Measurements from ENCODE around the gene SLC31A2. TPM values are rescaled to one million over a fixed set of nuclear protein-coding genes. Genes with fewer than 3 reads are reported as not detected.

Gene SLC31A2
- polyA plus RNA-seq, 1 of the 3 experiments (the other 2 are of a cell fraction), result 6.4 TPM

DNA sequence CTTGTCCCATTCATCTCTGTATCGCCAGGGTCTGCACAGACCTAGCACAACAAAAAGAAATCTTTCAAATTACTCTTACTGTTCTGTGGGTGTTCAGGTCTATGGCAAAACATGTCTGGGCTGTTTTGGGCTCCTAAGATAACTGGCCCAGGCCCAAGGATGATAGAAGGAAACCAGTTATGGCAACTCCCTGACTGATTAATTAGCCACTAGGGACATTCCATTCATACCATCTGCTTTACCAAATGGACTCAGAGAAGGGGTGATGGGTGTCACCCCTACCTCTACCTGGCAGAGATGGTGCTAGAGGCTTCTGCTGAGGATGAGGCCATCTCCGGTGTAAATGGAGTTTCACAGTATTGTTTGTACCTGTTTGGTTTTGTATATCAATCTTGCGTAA lies 1.9 kb downstream of the SLC31A2 start:
- Histone ChIP-seq H3K27ac (ENCODE audit: low read depth in 2 of 2, low read length in 1 of 2) (no peak overlapping the region), H3K9me2 (no peaks in the 10 kb centered on the region), H2AFZ (ENCODE audit: low read depth) (no peak overlapping the region), H3K27me3 (ENCODE audit: insufficient read depth) (no peaks in the 10 kb centered on the region), H3K4me3 (ENCODE audit: low read depth in 2 of 2, low read length in 1 of 2) (no peak overlapping the region), H4K20me1 (ENCODE audit: insufficient read depth) (no peaks in the 10 kb centered on the region), H3K4me1 (ENCODE audit: control insufficient read depth in 1 of 2, insufficient read depth in 2 of 2, low read depth in 1 of 2, low read length in 1 of 2) (peaks cover 0 to 4% of the 10 kb centered on the region in 2 experiments; a peak in 1 of 4 replicates), H3K4me2 (no peak overlapping the region), H3K9me3 (no peaks in the 10 kb centered on the region), H3K9ac (no peak overlapping the region), H3K79me2 (ENCODE audit: insufficient read depth) (no peaks in the 10 kb centered on the region), H3K36me3 (replicated peaks in 1 of 2; ENCODE audit: control insufficient read depth in 1 of 2, insufficient read depth in 2 of 2, low read length in 1 of 2) (no peaks in the 10 kb centered on the region), H3F3A (replicated peaks; ENCODE audit: insufficient read depth) (no peaks in the 10 kb centered on the region)
- POLR2A ChIA-PET, result no interaction called here
- CTCF ChIA-PET, result interaction anchor here (1.5 kb wide), 1 partner anchor 308 kb away, joined by 4 read pairs; no protein-coding TSS in a partner anchor
- TF ChIP-seq, protein P1, sequence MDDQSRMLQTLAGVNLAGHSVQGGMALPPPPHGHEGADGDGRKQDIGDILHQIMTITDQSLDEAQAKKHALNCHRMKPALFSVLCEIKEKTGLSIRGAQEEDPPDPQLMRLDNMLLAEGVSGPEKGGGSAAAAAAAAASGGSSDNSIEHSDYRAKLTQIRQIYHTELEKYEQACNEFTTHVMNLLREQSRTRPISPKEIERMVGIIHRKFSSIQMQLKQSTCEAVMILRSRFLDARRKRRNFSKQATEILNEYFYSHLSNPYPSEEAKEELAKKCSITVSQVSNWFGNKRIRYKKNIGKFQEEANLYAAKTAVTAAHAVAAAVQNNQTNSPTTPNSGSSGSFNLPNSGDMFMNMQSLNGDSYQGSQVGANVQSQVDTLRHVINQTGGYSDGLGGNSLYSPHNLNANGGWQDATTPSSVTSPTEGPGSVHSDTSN (IDR thresholded peaks at IDR 0.05), result peak; percentile 12; the same call in 1 of the 2 replicates
- TF ChIP-seq MEF2A (IDR thresholded peaks at IDR 0.05; ENCODE audit: borderline replicate concordance, low read depth), result no peak
- no peak for DNase-seq
- 95% methylated on average over 3 of the region's 3 CpGs for WGBS (ENCODE audit: low lambda C conversion rate)

GRCh38 chr9:113153599-113153998 lies 2.8 kb downstream of the SLC31A2 start:
- Histone ChIP-seq H2AFZ (ENCODE audit: low read depth) (no peak overlapping the region), H3K79me2 (ENCODE audit: insufficient read depth) (no peaks in the 10 kb centered on the region), H3K4me3 (ENCODE audit: low read depth in 2 of 2, low read length in 1 of 2) (no peak overlapping the region), H3K4me2 (no peak overlapping the region), H3K9me3 (no peaks in the 10 kb centered on the region), H3F3A (replicated peaks; ENCODE audit: insufficient read depth) (no peaks in the 10 kb centered on the region), H3K9me2 (no peaks in the 10 kb centered on the region), H4K20me1 (ENCODE audit: insufficient read depth) (no peaks in the 10 kb centered on the region), H3K36me3 (replicated peaks in 1 of 2; ENCODE audit: control insufficient read depth in 1 of 2, insufficient read depth in 2 of 2, low read length in 1 of 2) (no peaks in the 10 kb centered on the region), H3K27ac (ENCODE audit: low read depth in 2 of 2, low read length in 1 of 2) (no peak overlapping the region), H3K4me1 (ENCODE audit: control insufficient read depth in 1 of 2, insufficient read depth in 2 of 2, low read depth in 1 of 2, low read length in 1 of 2) (peaks cover 0 to 4% of the 10 kb centered on the region in 2 experiments; a peak in 1 of 4 replicates), H3K9ac (no peak overlapping the region), H3K27me3 (ENCODE audit: insufficient read depth) (no peaks in the 10 kb centered on the region)
- POLR2A ChIA-PET, result no interaction called here
- DNase-seq, result no peak
- 83% methylated on average over 3 of the region's 6 CpGs for WGBS (ENCODE audit: low lambda C conversion rate)
- CTCF ChIA-PET, result interaction anchor here (0.6 to 1.5 kb wide), 2 partner anchors 14 to 122 kb away, joined by 3 to 5 read pairs; partner anchors contain the start of gene CDC26
- TF ChIP-seq REST (IDR thresholded peaks at IDR 0.05; ENCODE audit: low read depth, low read length) (no peak), EZH2phosphoT487 (IDR thresholded peaks at IDR 0.05; ENCODE audit: borderline replicate concordance, low read depth) (no peak), RCOR1 (IDR thresholded peaks at IDR 0.05; ENCODE audit: low read length) (no peak), NRF1 (IDR thresholded peaks at IDR 0.05; ENCODE audit: low read depth, low read length) (no peak), GABPA (IDR thresholded peaks at IDR 0.05; ENCODE audit: low read depth) (no peak), USF2 (IDR thresholded peaks at IDR 0.05; ENCODE audit: borderline replicate concordance, low read depth, low read length) (no peak), IRF3 (IDR thresholded peaks at IDR 0.05; ENCODE audit: low read depth, low read length) (no peak), FOXM1 (IDR thresholded peaks at IDR 0.05; ENCODE audit: low read depth) (no peak), SIN3A (IDR thresholded peaks at IDR 0.05; ENCODE audit: borderline replicate concordance, low read depth, low read length) (no peak), EP300 (IDR thresholded peaks at IDR 0.05; ENCODE audit: borderline replicate concordance in 1 of 2, low read depth in 1 of 2, low read length in 1 of 2) (no peak), GATA2 (CRISPR knock-in tag; IDR thresholded peaks at IDR 0.05) (no peak), SMC3 (IDR thresholded peaks at IDR 0.05; ENCODE audit: low read depth, low read length) (no peak), TCF12 (IDR thresholded peaks at IDR 0.05) (no peak), TAF1 (IDR thresholded peaks at IDR 0.05; ENCODE audit: borderline replicate concordance, low read depth, low read length) (no peak), RAD21 (IDR thresholded peaks at IDR 0.05; ENCODE audit: low read length) (no peak)
- TF ChIP-seq, protein P2, sequence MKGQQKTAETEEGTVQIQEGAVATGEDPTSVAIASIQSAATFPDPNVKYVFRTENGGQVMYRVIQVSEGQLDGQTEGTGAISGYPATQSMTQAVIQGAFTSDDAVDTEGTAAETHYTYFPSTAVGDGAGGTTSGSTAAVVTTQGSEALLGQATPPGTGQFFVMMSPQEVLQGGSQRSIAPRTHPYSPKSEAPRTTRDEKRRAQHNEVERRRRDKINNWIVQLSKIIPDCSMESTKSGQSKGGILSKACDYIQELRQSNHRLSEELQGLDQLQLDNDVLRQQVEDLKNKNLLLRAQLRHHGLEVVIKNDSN (IDR thresholded peaks at IDR 0.05; ENCODE audit: borderline replicate concordance, low read depth), result no peak
- TF ChIP-seq, protein P1 (IDR thresholded peaks at IDR 0.05), result no peak

All from SK-N-SH (cell line).